ENCODE measurements around the gene SIDT1.

Gene SIDT1

DNA sequence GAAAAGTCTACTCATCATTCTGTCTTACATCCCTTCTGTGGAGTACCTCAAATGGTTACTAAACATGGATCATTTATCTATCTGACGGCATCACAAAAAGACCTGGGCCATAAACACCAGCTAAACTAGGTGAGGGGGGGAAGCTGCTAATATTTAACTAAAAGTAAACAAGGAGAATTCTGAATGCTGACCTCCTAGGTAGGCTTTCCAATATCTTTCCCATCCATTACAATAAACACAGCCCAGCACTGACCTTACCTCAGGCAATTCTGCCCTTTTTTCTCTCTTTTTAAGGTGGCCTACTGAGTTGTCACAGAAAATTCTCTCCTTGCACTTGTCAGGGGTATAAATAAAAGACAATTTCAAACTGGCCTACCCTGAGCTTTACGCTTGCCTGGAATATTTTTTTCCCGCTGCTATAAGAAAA, 131.0 kb downstream of the SIDT1 start:
- H3K4me3 ChIP-seq (replicated peaks; ENCODE audit: insufficient read depth, low read length): no peak overlapping the region
- H3K27me3 ChIP-seq (ENCODE audit: insufficient read depth, poor library complexity, severe bottlenecking): no peaks in the 10 kb centered on the region
- H3K27ac ChIP-seq (replicated peaks): no peak overlapping the region
- TF ChIP-seq POLR2AphosphoS5 (IDR thresholded peaks at IDR 0.05; ENCODE audit: low read depth): no peak
- no peak for TF ChIP-seq GABPA (IDR thresholded peaks at IDR 0.05; ENCODE audit: low read depth)
- TF ChIP-seq, protein P1, sequence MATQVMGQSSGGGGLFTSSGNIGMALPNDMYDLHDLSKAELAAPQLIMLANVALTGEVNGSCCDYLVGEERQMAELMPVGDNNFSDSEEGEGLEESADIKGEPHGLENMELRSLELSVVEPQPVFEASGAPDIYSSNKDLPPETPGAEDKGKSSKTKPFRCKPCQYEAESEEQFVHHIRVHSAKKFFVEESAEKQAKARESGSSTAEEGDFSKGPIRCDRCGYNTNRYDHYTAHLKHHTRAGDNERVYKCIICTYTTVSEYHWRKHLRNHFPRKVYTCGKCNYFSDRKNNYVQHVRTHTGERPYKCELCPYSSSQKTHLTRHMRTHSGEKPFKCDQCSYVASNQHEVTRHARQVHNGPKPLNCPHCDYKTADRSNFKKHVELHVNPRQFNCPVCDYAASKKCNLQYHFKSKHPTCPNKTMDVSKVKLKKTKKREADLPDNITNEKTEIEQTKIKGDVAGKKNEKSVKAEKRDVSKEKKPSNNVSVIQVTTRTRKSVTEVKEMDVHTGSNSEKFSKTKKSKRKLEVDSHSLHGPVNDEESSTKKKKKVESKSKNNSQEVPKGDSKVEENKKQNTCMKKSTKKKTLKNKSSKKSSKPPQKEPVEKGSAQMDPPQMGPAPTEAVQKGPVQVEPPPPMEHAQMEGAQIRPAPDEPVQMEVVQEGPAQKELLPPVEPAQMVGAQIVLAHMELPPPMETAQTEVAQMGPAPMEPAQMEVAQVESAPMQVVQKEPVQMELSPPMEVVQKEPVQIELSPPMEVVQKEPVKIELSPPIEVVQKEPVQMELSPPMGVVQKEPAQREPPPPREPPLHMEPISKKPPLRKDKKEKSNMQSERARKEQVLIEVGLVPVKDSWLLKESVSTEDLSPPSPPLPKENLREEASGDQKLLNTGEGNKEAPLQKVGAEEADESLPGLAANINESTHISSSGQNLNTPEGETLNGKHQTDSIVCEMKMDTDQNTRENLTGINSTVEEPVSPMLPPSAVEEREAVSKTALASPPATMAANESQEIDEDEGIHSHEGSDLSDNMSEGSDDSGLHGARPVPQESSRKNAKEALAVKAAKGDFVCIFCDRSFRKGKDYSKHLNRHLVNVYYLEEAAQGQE (IDR thresholded peaks at IDR 0.05; ENCODE audit: insufficient replicate concordance, low read depth): no peak
- TF ChIP-seq, protein P2, sequence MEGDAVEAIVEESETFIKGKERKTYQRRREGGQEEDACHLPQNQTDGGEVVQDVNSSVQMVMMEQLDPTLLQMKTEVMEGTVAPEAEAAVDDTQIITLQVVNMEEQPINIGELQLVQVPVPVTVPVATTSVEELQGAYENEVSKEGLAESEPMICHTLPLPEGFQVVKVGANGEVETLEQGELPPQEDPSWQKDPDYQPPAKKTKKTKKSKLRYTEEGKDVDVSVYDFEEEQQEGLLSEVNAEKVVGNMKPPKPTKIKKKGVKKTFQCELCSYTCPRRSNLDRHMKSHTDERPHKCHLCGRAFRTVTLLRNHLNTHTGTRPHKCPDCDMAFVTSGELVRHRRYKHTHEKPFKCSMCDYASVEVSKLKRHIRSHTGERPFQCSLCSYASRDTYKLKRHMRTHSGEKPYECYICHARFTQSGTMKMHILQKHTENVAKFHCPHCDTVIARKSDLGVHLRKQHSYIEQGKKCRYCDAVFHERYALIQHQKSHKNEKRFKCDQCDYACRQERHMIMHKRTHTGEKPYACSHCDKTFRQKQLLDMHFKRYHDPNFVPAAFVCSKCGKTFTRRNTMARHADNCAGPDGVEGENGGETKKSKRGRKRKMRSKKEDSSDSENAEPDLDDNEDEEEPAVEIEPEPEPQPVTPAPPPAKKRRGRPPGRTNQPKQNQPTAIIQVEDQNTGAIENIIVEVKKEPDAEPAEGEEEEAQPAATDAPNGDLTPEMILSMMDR (IDR thresholded peaks at IDR 0.05; ENCODE audit: insufficient read depth, low read length): no peak
- no peak for TF ChIP-seq SPI1 (IDR thresholded peaks at IDR 0.05; ENCODE audit: borderline replicate concordance, low read depth)
- DNase-seq (ENCODE audit: low read depth in 1 of 2, low spot score in 1 of 2): no peak

DNA sequence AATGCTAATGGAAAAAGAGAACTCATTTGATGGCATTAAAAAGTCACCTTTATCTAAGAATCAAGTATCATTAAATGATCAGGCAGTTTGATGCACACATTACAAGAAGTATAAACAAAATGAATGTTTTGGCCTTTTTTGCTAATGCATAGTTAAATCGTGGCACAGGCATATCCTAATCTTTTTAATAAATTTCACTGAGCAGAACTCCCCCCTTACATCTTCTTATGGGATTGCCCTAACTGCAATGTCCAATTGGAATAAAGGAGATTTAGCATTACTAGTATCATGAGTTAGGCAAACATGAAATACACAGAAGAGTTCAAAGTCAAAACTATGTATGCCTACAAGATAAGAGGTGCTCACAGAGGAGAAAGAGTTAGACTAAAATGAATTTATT, 131.4 kb downstream of the SIDT1 start:
- H3K4me3 ChIP-seq (replicated peaks; ENCODE audit: insufficient read depth, low read length): no peak overlapping the region
- TF ChIP-seq, protein P2 (IDR thresholded peaks at IDR 0.05; ENCODE audit: insufficient read depth, low read length): no peak
- TF ChIP-seq SPI1 (IDR thresholded peaks at IDR 0.05; ENCODE audit: borderline replicate concordance, low read depth) (no peak), GABPA (IDR thresholded peaks at IDR 0.05; ENCODE audit: low read depth) (no peak), POLR2AphosphoS5 (IDR thresholded peaks at IDR 0.05; ENCODE audit: low read depth) (no peak)
- TF ChIP-seq, protein P1 (IDR thresholded peaks at IDR 0.05; ENCODE audit: insufficient replicate concordance, low read depth): no peak
- H3K27ac ChIP-seq (replicated peaks): no peak overlapping the region
- no peaks in the 10 kb centered on the region for H3K27me3 ChIP-seq (ENCODE audit: insufficient read depth, poor library complexity, severe bottlenecking)
- no peak for DNase-seq (ENCODE audit: low read depth in 1 of 2, low spot score in 1 of 2)

DNA sequence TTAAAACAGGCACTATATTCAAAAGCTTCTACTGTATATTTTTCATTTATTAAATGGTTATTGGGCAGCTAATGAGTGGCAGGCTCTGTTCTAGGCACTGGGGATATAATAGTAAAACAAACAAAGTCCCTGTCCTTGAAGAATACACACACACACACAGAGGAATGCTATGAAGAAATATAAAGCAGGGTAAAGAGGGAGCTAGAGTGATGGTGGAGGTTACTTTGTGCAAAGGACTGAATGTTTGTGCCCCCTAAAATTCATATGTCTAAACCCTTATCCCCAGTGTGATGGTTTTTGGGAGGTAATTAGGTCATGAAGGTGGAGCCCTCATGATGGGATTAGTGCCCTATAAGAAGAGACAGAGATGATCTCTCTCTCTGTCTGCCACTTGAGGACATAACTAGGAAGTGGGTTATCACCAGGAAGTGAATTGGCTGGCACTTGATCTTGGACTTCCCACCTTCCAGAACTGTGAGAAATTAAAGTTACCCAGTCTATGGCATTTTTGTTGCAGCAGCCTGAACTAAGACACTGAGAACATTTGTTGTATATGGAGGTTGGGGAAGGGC, 132.3 kb downstream of the SIDT1 start:
- H3K4me3 ChIP-seq (replicated peaks; ENCODE audit: insufficient read depth, low read length): no peak overlapping the region
- no peak overlapping the region for H3K27ac ChIP-seq (replicated peaks)
- TF ChIP-seq POLR2AphosphoS5 (IDR thresholded peaks at IDR 0.05; ENCODE audit: low read depth): no peak
- TF ChIP-seq SPI1 (IDR thresholded peaks at IDR 0.05; ENCODE audit: borderline replicate concordance, low read depth): no peak
- TF ChIP-seq, protein P2 (IDR thresholded peaks at IDR 0.05; ENCODE audit: insufficient read depth, low read length): no peak
- no peak for TF ChIP-seq GABPA (IDR thresholded peaks at IDR 0.05; ENCODE audit: low read depth)
- TF ChIP-seq, protein P1 (IDR thresholded peaks at IDR 0.05; ENCODE audit: insufficient replicate concordance, low read depth): no peak
- no peaks in the 10 kb centered on the region for H3K27me3 ChIP-seq (ENCODE audit: insufficient read depth, poor library complexity, severe bottlenecking)
- no peak for DNase-seq (ENCODE audit: low read depth in 1 of 2, low spot score in 1 of 2)

Measured in HL-60 (cell line).